Measurements from ENCODE around the gene CPLX3.

CPLX3 gene

GRCh38 chr15:74788042-74788682 is 38.3 kb upstream of the CPLX3 start:
- no peak for DNase-seq (ENCODE audit: low read depth)

- no peak for DNase-seq (ENCODE audit: low read depth)
Measured at GRCh38 chr15:74788683-74789151, 37.7 kb upstream of the CPLX3 start.

GRCh38 chr15:74789171-74789631 is 37.2 kb upstream of the CPLX3 start:
- DNase-seq (ENCODE audit: low read depth): no peak

GRCh38 chr15:74789741-74790079 is 36.7 kb upstream of the CPLX3 start:
- no peak for DNase-seq (ENCODE audit: low read depth)

- no peak for DNase-seq (ENCODE audit: low read depth)
Measured at GRCh38 chr15:74790080-74790916, 36.1 kb upstream of the CPLX3 start.

- no peak for DNase-seq (ENCODE audit: low read depth)
Measured at GRCh38 chr15:74791007-74791406, 35.4 kb upstream of the CPLX3 start.

- DNase-seq (ENCODE audit: low read depth): no peak
Measured at GRCh38 chr15:74791667-74792066, 34.8 kb upstream of the CPLX3 start.

GRCh38 chr15:74792227-74793016 is 34.0 kb upstream of the CPLX3 start:
- DNase-seq (ENCODE audit: low read depth): no peak

- peak; percentile 63 for DNase-seq (ENCODE audit: low read depth)
Measured at GRCh38 chr15:74793135-74794028, 33.0 kb upstream of the CPLX3 start.

GRCh38 chr15:74794248-74794969 is 32.0 kb upstream of the CPLX3 start:
- no peak for DNase-seq (ENCODE audit: low read depth)

GRCh38 chr15:74794970-74795349 is 31.5 kb upstream of the CPLX3 start:
- DNase-seq (ENCODE audit: low read depth): no peak

- DNase-seq (ENCODE audit: low read depth): no peak
Measured at GRCh38 chr15:74795966-74796625, 30.3 kb upstream of the CPLX3 start.

GRCh38 chr15:74798388-74799254 is 27.8 kb upstream of the CPLX3 start:
- no peak for DNase-seq (ENCODE audit: low read depth)

GRCh38 chr15:74799255-74799855 is 27.1 kb upstream of the CPLX3 start:
- no peak for DNase-seq (ENCODE audit: low read depth)

- DNase-seq (ENCODE audit: low read depth): peak; percentile 75
Measured at GRCh38 chr15:74799856-74800558, 26.4 kb upstream of the CPLX3 start.

- DNase-seq (ENCODE audit: low read depth): no peak
Measured at GRCh38 chr15:74800559-74801094, 25.8 kb upstream of the CPLX3 start.

- no peak for DNase-seq (ENCODE audit: low read depth)
Measured at GRCh38 chr15:74801311-74801997, 25.0 kb upstream of the CPLX3 start.
